ACC112 (cell line): ENCODE measurements around the gene MVK.

Source experiments
- H2AFZ ChIP-seq: fragments of 200-600 bp; sonication (generic); one replicate; pipeline ENCODE4 v1.6.0; 2017; ENCODE audit warnings: antibody characterized with exemption, low read length; ENCODE audit not compliant: unreplicated experiment
- H3K27ac ChIP-seq: fragments of 200-600 bp; sonication (generic); 2 replicates; pipeline ENCODE4 v1.5.1; 2014; ENCODE audit warnings: low read depth, mild to moderate bottlenecking, antibody characterized with exemption, low read length, moderate library complexity
- H3K27me3 ChIP-seq: fragments of 200-600 bp; sonication (generic); 2 replicates; pipeline ENCODE4 v1.6.1; 2014; ENCODE audit warnings: mild to moderate bottlenecking, antibody characterized with exemption, low read length, moderate library complexity, mixed read lengths; ENCODE audit not compliant: insufficient read depth
- H3K36me3 ChIP-seq: fragments of 200-600 bp; sonication (generic); 2 replicates; pipeline ENCODE4 v1.6.1; 2016; ENCODE audit warnings: mild to moderate bottlenecking, antibody characterized with exemption, low read length, moderate library complexity, mixed read lengths; ENCODE audit not compliant: insufficient read depth
- H3K4me1 ChIP-seq: fragments of 200-600 bp; sonication (generic); one replicate; pipeline ENCODE4 v1.6.1; 2016; ENCODE audit warnings: low read length, mixed read lengths; ENCODE audit not compliant: insufficient read depth, unreplicated experiment, control insufficient read depth
- H3K4me3 ChIP-seq: fragments of 200-600 bp; sonication (generic); 2 replicates; pipeline ENCODE4 v1.5.1; 2014; ENCODE audit warnings: mild to moderate bottlenecking, low read depth, low read length
- H3K79me2 ChIP-seq: fragments of 200-600 bp; sonication (generic); one replicate; pipeline ENCODE4 v1.6.0; 2016; ENCODE audit warnings: low read length; ENCODE audit not compliant: control insufficient read depth, unreplicated experiment, insufficient read depth

The MVK gene

GRCh38 chr12:109640961-109641360 is 67.4 kb downstream of the MVK start:
- no peaks in the 10 kb centered on the region for H3K4me1 ChIP-seq
- no peak overlapping the region for H3K27ac ChIP-seq
- H3K79me2 ChIP-seq, result no peaks in the 10 kb centered on the region
- no peaks in the 10 kb centered on the region for H3K36me3 ChIP-seq
- H2AFZ ChIP-seq, result no peak overlapping the region
- peaks cover 49% of the 10 kb centered on the region for H3K27me3 ChIP-seq
- H3K4me3 ChIP-seq, result no peak overlapping the region

GRCh38 chr12:109641422-109641821 is 67.8 kb downstream of the MVK start:
- Histone ChIP-seq H3K27me3 (peaks cover 51% of the 10 kb centered on the region), H3K79me2 (no peaks in the 10 kb centered on the region), H2AFZ (no peak overlapping the region), H3K4me1 (no peaks in the 10 kb centered on the region), H3K4me3 (no peak overlapping the region), H3K36me3 (no peaks in the 10 kb centered on the region), H3K27ac (no peak overlapping the region)

- no peak overlapping the region for H3K27ac ChIP-seq
- no peak overlapping the region for H3K4me3 ChIP-seq
- no peak overlapping the region for H2AFZ ChIP-seq
- no peaks in the 10 kb centered on the region for H3K4me1 ChIP-seq
- no peaks in the 10 kb centered on the region for H3K36me3 ChIP-seq
- no peaks in the 10 kb centered on the region for H3K79me2 ChIP-seq
- peaks cover 57% of the 10 kb centered on the region for H3K27me3 ChIP-seq
These were observed 69.0 kb downstream of the MVK start for GRCh38 chr12:109642506-109643132.

- H3K36me3 ChIP-seq, result no peaks in the 10 kb centered on the region
- H3K4me3 ChIP-seq, result no peak overlapping the region
- no peaks in the 10 kb centered on the region for H3K4me1 ChIP-seq
- no peak overlapping the region for H2AFZ ChIP-seq
- peaks cover 53% of the 10 kb centered on the region for H3K27me3 ChIP-seq
- H3K27ac ChIP-seq, result no peak overlapping the region
- no peaks in the 10 kb centered on the region for H3K79me2 ChIP-seq
These were observed 71.6 kb downstream of the MVK start for GRCh38 chr12:109645194-109645593.

GRCh38 chr12:109645708-109646107 is 72.1 kb downstream of the MVK start:
- no peak overlapping the region for H2AFZ ChIP-seq
- H3K27me3 ChIP-seq, result peaks cover 53% of the 10 kb centered on the region
- no peaks in the 10 kb centered on the region for H3K79me2 ChIP-seq

More at GRCh38 chr12:109645708-109646107, 72.1 kb downstream of the MVK start:
- Histone ChIP-seq H3K4me1 (no peaks in the 10 kb centered on the region), H3K4me3 (no peak overlapping the region), H3K27ac (no peak overlapping the region), H3K36me3 (no peaks in the 10 kb centered on the region)
